HS-27A (cell line): ENCODE results near the gene PRADC1.

ENCODE experiments used
- DNase-seq: peaks from one replicate; pipeline ENCODE4 v3.0.0-alpha.2; 2012; ENCODE audit warnings: low read depth, missing footprints

Gene PRADC1

GRCh38 chr2:73258913-73259215 is 25.8 kb upstream of the PRADC1 start:
- DNase-seq = no peak

GRCh38 chr2:73258186-73258912 is 25.3 kb upstream of the PRADC1 start:
- no peak for DNase-seq

DNA sequence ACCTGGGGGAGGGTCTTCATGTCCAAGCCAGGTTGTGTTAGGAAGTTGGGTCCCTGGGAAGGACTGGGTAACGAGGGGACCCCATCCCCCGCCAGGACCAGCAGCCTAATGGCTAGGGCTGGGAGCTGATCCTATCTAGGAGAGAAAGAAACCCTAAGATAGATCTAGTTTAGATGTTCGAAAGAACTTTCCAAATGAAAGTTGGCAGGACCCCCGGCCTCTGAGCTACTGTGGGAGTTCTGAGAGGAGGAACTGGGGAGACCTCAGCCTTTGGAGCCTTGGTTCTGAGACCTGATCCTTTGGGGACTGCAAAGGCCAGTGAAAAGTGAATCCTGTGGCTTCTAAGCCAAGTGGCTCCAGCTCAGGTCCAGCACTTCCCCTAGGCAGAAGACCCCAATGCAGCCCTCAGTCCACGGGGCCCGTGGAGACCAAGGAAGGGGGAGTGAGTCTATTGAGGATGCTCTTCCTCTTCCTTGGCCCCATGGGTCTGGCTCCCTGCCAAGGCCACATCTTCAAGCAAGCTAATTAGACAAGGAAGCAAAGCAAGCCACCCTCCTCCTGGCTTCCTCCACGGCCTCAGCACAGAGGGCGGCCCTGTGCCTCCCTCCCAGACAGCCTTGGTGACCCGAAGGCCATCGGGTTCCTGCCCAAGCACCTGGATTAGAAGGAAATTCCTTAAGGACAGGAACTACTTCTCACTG is 24.5 kb upstream of the PRADC1 start:
- DNase-seq = no peak

DNA sequence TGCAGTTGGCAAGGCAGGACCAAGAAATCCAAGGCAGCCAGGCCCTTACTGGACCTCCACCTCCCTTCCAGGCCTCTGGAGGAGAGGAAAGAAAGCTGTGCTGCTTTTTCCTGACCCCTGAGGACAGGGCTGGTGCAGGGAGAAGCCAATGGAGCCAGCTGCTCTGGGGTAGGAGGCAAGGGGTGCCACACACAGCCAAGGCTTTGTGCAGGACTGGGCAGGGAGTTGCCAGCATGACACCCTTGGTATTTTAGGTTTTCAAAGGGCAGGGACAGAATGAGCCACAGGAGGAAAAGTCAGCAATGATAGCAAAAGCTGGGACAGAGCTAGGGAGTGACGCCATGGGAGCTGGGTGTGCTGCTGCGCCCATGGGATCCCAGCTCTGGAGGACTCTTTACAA is 24.0 kb upstream of the PRADC1 start:
- no peak for DNase-seq

DNA sequence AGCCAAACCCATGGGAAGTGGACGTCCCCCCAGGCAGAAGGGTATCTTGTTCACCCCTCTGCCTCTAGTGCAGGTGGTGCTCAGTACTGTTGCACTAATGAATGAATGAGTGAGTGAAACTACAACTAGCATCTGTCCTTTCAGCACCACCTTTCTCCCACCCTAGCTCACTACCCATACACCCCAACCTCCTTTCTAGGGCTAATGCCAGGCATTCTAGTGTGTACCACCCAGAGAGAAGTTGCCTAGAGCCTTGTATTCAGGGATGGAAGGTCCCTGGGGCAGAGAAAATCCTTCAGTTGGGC is 23.5 kb upstream of the PRADC1 start:
- no peak for DNase-seq

GRCh38 chr2:73255907-73256617 is 23.0 kb upstream of the PRADC1 start:
- no peak for DNase-seq

DNA sequence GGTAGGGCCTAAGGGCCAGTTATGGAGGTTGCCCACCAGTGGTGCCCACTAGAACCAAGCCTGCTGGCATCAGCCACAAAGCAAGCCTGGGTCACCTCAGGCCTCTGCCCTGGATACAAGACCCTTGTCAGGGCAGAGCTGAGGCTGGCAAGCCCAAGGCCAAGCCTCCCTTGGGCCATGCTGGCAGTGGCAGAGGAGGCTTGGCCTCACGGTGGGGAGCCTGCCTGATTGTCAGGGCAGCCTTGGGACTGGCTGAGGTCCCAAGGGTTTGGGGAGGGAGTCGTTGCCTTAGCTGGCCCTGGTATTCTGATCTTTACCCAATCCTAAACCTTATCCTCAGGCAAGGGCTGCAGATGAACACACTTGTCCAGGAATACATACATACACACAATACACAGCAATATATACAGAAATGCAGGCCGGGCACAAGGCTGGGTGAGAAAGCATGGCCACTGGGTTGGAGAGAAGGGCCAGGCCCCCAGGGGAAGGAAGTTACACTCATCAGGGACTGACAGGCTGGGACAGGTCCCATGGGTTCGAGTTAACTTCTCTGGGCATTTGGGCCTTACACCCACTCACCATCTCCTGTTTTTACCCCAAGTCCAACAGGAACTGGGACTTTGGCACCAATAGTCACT is 22.1 kb upstream of the PRADC1 start:
- no peak for DNase-seq

GRCh38 chr2:73254343-73255006 is 21.4 kb upstream of the PRADC1 start:
- DNase-seq = no peak

DNA sequence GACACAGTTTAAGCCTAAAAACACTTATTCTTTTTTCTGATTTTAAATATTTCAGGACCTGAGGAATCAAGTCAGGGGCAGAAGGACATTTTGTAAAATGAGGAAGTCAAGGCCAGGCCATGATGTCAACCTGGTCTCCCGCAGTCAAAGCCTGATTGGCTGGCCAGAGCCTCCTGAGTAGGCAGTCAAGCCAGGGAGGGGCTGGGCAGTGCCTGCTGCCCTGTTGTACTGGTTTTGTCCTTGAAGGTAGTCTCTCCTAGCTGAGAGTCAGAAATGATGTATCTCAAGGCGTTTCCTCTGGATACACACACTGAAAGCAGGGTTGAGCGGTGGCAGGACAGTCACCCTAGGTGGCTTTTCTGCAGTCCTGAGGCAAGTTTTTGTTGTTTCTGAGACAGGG is 20.9 kb upstream of the PRADC1 start:
- no peak for DNase-seq

- DNase-seq = no peak
Measured at GRCh38 chr2:73253400-73253799, 20.4 kb upstream of the PRADC1 start.

- DNase-seq = no peak
Measured at GRCh38 chr2:73252238-73253027, 19.4 kb upstream of the PRADC1 start.

DNA sequence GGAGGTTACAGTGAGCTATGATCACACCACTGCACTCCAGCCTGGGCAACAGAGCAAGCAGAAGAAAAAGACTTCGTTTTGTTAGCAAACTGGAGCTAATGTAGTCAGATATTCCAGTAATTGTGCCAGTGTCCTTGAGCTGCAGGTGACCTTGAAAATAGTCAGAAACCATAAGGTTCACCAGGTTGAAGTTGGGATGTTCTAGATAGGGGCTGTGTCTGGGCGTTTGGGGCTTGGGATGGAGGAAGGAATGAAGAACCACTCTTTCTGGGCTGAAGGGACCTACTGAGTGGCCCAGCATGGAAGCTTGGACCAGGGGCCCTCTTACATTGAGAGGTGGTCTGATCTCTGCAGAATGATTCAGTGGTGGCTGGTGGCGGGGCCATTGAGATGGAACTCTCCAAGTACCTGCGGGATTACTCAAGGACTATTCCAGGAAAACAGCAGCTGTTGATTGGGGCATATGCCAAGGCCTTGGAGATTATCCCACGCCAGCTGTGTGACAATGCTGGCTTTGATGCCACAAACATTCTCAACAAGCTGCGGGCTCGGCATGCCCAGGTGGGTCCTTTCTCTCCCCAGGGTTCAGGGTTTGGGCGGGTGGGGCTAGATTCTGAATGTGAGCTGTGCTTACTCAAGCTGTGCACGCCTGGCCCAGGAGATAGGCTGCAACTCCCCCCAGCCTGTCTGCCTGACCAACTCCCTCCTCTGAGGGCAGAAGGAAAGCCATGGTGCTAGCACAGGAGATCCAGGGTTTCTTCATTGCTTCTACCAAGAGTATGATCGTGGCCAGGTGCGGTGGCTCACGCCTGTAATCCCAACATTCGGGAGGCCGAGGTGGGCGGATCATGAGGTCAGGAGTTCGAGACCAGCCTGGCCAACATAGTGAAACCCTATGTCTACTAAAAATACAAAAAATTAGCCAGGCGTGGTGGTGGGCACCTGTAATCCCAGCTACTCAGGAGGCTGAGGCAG is 18.1 kb upstream of the PRADC1 start:
- DNase-seq = no peak

- DNase-seq = no peak
Measured at GRCh38 chr2:73249636-73250035, 16.6 kb upstream of the PRADC1 start.

GRCh38 chr2:73246850-73247249 is 13.8 kb upstream of the PRADC1 start:
- no peak for DNase-seq

DNA sequence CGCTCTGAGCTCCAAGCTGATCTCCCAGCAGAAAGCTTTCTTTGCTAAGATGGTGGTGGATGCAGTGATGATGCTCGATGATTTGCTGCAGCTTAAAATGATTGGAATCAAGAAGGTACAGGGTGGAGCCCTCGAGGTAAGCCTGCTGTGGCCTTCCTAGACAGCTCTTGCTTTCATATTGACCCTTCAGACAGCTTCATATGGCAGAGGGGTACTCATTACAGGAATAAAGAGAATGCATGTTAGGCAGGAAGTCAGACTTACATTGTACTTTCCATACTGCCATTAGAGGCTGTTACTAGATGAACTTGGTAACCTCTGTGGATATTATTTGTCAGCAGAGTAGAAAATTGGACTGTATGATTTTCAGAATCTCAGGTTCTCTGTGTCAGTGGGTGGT is 11.5 kb upstream of the PRADC1 start:
- no peak for DNase-seq

DNA sequence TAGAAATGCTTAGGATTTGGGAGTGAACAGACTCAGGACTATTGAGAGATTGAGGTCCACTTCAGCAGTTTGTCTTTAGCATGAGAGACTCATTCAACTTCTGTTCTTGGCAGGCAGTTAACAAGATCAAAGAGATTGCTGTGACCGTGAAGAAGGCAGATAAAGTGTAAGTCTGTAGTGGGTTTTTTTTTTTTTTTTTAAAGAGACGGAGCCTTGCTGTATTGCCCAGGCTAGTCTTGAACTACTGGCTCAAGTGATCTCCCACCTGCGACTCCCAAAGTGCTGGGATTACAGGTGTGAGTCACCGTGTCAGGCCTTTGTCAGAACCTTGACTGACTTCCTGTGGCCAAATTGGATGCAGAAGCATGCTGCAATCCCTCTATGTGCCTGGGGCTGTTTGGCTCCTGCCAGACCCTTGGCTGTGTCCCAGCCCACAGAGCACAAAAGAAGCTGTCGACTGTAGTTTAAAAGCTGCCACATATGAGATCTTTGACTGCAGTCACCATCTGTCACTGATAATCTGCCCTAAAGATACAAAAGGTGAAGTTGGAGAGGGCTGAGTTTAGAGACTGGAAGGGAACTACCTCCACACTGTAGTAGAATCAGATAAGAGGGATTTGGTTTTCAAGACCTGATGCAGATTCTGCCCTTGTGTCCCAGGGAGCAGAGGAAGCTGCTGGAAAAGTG is 11.0 kb upstream of the PRADC1 start:
- DNase-seq = no peak

DNA sequence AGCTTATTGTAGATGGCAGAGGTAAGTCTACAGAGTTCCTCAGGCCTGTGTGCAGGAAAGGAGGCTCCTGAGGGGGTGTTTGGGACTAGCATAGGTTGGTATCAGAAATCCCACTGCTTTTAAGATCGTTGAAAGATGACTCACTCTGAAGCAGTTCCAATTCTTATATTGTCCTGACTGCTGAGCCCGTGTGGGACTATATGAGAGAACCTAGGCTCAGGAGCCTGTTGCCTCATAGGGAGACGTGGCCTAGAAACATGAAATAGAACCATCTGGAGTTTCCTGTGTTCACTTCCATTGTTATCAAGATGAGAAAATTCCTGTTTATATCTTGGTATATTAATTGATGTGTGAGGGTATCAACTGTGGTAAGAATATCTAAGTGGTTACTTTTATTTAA is 6.7 kb upstream of the PRADC1 start:
- DNase-seq = no peak

- no peak for DNase-seq
Measured at GRCh38 chr2:73238976-73239375, 5.9 kb upstream of the PRADC1 start.

DNA sequence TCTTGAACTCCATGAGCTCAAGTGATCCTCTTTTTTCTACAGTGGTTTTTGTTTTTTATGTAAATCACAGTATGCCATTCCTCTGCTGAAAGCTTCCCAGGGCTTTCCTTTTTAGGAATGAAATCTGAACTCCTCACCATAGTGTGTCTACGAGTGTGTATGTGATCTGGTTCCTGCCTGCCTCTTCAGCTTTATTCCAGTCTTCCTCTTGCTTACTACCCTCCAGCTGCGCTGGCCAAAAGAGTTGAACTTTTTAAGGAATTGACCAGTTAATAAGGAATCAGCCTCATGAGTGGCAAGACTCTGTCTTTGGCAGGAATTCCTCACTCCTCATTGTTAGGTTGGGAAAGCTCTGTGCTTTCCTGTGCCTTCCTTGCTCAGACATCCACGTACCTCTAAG is 5.1 kb upstream of the PRADC1 start:
- no peak for DNase-seq

- DNase-seq = no peak
Measured at GRCh38 chr2:73237168-73237567, 4.1 kb upstream of the PRADC1 start.
